Colonic mucosa (tissue), 4 donors: ENCODE data around the gene GABRG3. TPM values are rescaled to one million over a fixed set of nuclear protein-coding genes. Genes with fewer than 3 reads are reported as not detected.

ENCODE experiments used
- DNase-seq: peaks from one replicate; pipeline ENCODE4 v3.0.0-alpha.2; 2020
- H3K27ac ChIP-seq: fragments of 200-600 bp; one replicate; pipeline ENCODE4 v1.8.0; 2021
- H3K27me3 ChIP-seq: fragments of 200-600 bp; one replicate; pipeline ENCODE4 v1.8.0; 2021
- H3K36me3 ChIP-seq: fragments of 200-600 bp; one replicate; pipeline ENCODE4 v1.8.0; 2021
- H3K4me1 ChIP-seq: fragments of 200-600 bp; one replicate; pipeline ENCODE4 v1.8.0; 2021; ENCODE audit warnings: mild to moderate bottlenecking
- H3K4me3 ChIP-seq: fragments of 200-600 bp; one replicate; pipeline ENCODE4 v1.8.0; 2021
- H3K9ac ChIP-seq, 2 donors: one replicate each; pipeline ENCODE4 v1.7.0; 2013; ENCODE audit warnings: control low read depth in 2 of 2, low read depth in 2 of 2, low read length in 2 of 2
- H3K9me3 ChIP-seq: fragments of 200-600 bp; one replicate; pipeline ENCODE4 v1.8.0; 2021
- CTCF ChIP-seq: fragments of 200-600 bp; IDR thresholded peaks from one replicate; pipeline ENCODE4 v1.8.0; 2022; ENCODE audit warnings: antibody characterized with exemption, mild to moderate bottlenecking
- intact Hi-C: fragments of 100-400 bp; cut with DNase I; formaldehyde crosslinking; loops from one replicate; pipeline ENCODE4 v1.14.1; 2022
- total RNA-seq, 2 donors: library from RNA; stranded (reverse); fragmentation: NEBNext Ultra II Directional in 1 of 2; extraction: Animal tissue kit (Norgen Biotek cat#: 25700) in 1 of 2; gene quantifications; one replicate each; pipeline ENCODE4 v1.2.1, GENCODE V29; 2021
- donor health status: healthy.
- donor health status: DM: no; HTN: no; CAD: no.
- donor health status: DM: no; HTN: no; CAD: no.

GABRG3 gene
- total RNA-seq, 2 donors from 2014 or later: not detected

GRCh38 chr15:27576576-27576975, 605.6 kb downstream of the GABRG3 start:
- TF ChIP-seq CTCF: no peak
- intact Hi-C loops: no loop called here
- DNase-seq: no peak
- no peaks in the 10 kb centered on the region for H3K27me3 ChIP-seq
- H3K4me1 ChIP-seq: no peaks in the 10 kb centered on the region
- H3K9me3 ChIP-seq: no peaks in the 10 kb centered on the region
- H3K27ac ChIP-seq: no peak overlapping the region
- H3K36me3 ChIP-seq: no peaks in the 10 kb centered on the region
- no peak overlapping the region for H3K4me3 ChIP-seq
- no peak overlapping the region for H3K9ac ChIP-seq

- intact Hi-C loops: no loop called here
- Histone ChIP-seq H3K4me3 (no peak overlapping the region), H3K36me3 (no peaks in the 10 kb centered on the region), H3K4me1 (no peaks in the 10 kb centered on the region), H3K9me3 (no peaks in the 10 kb centered on the region), H3K27ac (no peak overlapping the region), H3K27me3 (no peaks in the 10 kb centered on the region), H3K9ac (no peak overlapping the region)
- no peak for DNase-seq
- no peak for TF ChIP-seq CTCF
Measured at GRCh38 chr15:27579738-27580137, 608.8 kb downstream of the GABRG3 start.

- DNase-seq: no peak
- no peaks in the 10 kb centered on the region for H3K4me1 ChIP-seq
- no peaks in the 10 kb centered on the region for H3K27me3 ChIP-seq
- no peaks in the 10 kb centered on the region for H3K9me3 ChIP-seq
- H3K27ac ChIP-seq: no peak overlapping the region
- TF ChIP-seq CTCF: no peak
- no peaks in the 10 kb centered on the region for H3K36me3 ChIP-seq
- H3K4me3 ChIP-seq: no peak overlapping the region
- no peak overlapping the region for H3K9ac ChIP-seq
- intact Hi-C loops: no loop called here
Measured at GRCh38 chr15:27582726-27583410, 611.9 kb downstream of the GABRG3 start.

GRCh38 chr15:27583651-27584050, 612.7 kb downstream of the GABRG3 start:
- intact Hi-C loops: no loop called here
- Histone ChIP-seq H3K9me3 (no peaks in the 10 kb centered on the region), H3K4me3 (no peak overlapping the region), H3K36me3 (no peaks in the 10 kb centered on the region), H3K27ac (no peak overlapping the region), H3K27me3 (no peaks in the 10 kb centered on the region), H3K9ac (no peak overlapping the region), H3K4me1 (no peaks in the 10 kb centered on the region)
- no peak for TF ChIP-seq CTCF
- DNase-seq: no peak

GRCh38 chr15:27585041-27585640, 614.2 kb downstream of the GABRG3 start:
- no peak overlapping the region for H3K4me3 ChIP-seq
- intact Hi-C loops: no loop called here
- no peak for DNase-seq
- no peaks in the 10 kb centered on the region for H3K36me3 ChIP-seq
- H3K4me1 ChIP-seq: no peaks in the 10 kb centered on the region
- H3K27me3 ChIP-seq: no peaks in the 10 kb centered on the region
- no peaks in the 10 kb centered on the region for H3K9me3 ChIP-seq
- H3K27ac ChIP-seq: no peak overlapping the region
- H3K9ac ChIP-seq: no peak overlapping the region
- TF ChIP-seq CTCF: no peak
